LNCAP (cell line): ENCODE measurements around the gene LRP10.

Experiments
- CTCF ChIP-seq: fragments of 450-650 bp; IDR thresholded peaks from 2 replicates; pipeline ENCODE4 v1.5.1; 2017; ENCODE audit warnings: mild to moderate bottlenecking

The LRP10 gene

DNA sequence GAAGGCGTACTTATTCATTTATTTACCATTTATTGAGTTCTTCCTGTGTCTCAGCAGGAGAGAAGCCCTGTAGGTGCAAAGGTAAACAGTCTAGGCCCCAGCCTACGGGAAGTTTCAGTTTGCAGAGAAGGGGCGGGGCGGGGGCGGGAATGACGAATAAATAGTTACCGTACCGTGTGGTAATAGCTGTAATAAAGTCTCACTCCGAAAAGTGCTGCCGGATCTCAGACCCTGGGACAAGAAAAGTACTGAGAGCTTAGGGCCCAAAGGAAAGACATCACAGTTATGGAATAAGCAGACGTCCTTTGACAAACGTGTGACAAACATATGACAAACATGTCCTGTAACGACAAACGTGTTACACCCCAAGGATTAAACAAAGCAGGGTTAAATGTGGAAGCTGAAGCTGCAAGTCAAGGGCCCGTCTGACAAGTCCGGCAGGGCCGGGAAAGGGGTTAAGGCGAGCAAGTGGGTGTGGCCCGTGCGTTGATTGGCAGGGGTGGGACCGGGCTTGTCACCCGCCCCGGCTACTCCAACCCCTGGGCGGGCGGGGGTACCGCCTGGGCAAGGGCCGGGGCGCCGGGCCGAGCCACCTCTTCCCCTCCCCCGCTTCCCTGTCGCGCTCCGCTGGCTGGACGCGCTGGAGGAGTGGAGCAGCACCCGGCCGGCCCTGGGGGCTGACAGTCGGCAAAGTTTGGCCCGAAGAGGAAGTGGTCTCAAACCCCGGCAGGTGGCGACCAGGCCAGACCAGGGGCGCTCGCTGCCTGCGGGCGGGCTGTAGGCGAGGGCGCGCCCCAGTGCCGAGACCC lies at the start of gene LRP10:
LRP10 (plus strand) TSS at position 517 of the 809 bp plus-strand sequence. CDS start 564 bp downstream, outside the sequence.
- no peak for TF ChIP-seq CTCF

- TF ChIP-seq CTCF, result no peak
These were observed 49.4 kb upstream of the LRP10 start for GRCh38 chr14:22822016-22822570.

GRCh38 chr14:22822571-22823098 lies 48.9 kb upstream of the LRP10 start:
- TF ChIP-seq CTCF, result peak; percentile 53

DNA sequence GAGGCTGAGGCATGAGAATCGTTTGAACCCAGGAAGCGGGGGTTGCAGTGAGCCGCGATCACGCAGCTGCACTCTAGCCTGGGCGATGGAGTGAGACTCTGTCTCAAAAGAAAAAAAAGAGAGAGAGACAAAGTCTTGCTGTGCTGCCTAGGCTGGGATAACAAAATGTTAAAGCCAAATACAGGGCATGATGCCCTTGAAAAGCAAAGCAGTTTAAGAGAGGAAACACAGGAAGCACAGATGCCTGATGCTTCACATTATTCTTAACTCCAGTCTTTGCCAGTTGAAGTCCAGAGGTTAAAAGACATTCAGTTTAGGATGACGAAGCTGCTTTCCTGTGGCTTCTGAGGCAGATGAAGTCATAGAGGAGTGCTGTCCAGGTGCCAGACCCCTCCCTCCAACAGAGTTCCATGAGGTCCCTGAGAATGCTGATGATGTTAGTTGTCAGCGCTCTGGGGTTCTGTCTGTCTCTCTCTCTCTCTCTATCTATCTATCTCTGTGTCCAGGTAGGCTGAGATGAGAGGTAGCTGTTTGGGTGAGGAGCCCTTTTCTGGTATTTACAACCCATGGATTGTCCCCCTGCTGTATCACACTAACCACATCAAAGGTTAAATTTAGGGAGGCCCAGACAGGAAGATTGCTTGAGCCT lies 46.7 kb upstream of the LRP10 start:
- no peak for TF ChIP-seq CTCF

DNA sequence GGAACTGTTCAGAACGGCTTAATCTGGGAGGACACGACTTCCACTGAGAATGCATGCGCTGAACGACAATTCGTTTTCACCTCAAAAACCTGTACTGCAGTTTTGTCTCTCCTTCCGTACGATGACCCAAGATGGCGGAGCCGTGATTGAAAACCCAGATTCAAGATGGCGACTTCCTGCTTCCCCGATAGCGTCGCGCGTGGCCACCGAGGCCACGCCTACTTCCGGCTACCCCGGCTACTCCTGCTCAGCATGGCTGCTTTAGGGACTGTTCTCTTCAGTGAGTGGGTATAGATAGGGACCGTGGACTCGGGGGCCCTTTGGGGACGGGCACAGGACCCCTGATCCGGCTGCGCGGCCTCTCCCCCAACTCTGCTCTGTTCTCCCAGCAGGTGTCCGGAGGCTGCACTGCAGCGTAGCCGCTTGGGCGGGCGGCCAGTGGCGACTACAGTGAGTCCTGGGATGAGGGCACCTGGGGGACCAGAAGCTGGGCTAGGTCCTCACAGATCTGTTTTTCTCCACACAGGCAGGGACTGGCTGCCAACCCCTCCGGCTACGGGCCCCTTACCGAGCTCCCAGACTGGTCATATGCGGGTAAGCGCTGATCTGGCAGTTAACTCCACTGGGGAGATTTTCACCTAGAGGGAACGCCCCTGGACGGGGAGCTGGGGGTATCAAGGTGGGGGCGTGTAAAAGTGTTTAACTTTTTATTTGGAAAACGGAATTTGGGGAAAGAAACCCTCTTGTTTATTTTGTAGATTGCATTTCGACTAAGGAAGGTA lies 41.7 kb upstream of the LRP10 start, which contains the start of gene MRPL52:
MRPL52 (plus strand) TSS at position 227 of the 782 bp plus-strand sequence; CDS start at position 253, 26 bp downstream.
- no peak for TF ChIP-seq CTCF

GRCh38 chr14:22830443-22831010 lies 41.0 kb upstream of the LRP10 start:
- TF ChIP-seq CTCF, result no peak

DNA sequence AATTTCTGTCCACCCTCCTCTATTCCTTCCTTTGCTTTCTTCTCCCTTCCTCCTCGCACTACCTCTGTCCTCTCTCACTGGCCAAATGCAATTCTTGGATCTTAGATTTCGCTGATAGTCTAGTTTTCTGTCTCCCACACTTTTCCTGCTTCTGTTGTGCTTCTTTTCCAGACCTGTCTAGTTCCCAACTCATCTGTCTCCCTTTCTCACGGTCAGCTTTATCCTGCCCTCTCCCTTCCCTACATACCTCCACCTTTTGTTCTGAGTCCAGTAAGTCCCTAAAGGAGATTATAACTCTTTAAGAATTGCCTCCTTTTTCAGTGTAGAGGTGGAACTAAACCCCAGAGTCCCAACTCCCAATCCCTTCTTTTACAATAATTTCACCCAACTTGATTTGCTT lies 36.0 kb upstream of the LRP10 start:
- no peak for TF ChIP-seq CTCF
